Measurements from ENCODE around the gene INTS11.

Gene INTS11

GRCh38 chr1:1357871-1358432 lies 33.5 kb upstream of the INTS11 start:
- no peak for DNase-seq

GRCh38 chr1:1356796-1357401 lies 32.4 kb upstream of the INTS11 start:
- no peak for DNase-seq

GRCh38 chr1:1356166-1356795 lies 31.8 kb upstream of the INTS11 start:
- no peak for DNase-seq

- no peak for DNase-seq
These were observed 31.0 kb upstream of the INTS11 start for GRCh38 chr1:1355416-1355815.

GRCh38 chr1:1354271-1355247 lies 30.1 kb upstream of the INTS11 start:
- DNase-seq: no peak

GRCh38 chr1:1353389-1354151 lies 29.1 kb upstream of the INTS11 start:
- no peak for DNase-seq

GRCh38 chr1:1352786-1353388 lies 28.4 kb upstream of the INTS11 start:
- no peak for DNase-seq

- no peak for DNase-seq
These were observed 27.3 kb upstream of the INTS11 start for GRCh38 chr1:1351511-1352427.

- DNase-seq: peak; percentile 60
These were observed 25.0 kb upstream of the INTS11 start, which contains the start of gene DVL1 for GRCh38 chr1:1349256-1350012. TSS of gene DVL1 (minus strand) at chr1:1349418. CDS start at chr1:1349065, 353 bp downstream.

GRCh38 chr1:1348420-1349255 lies 24.2 kb upstream of the INTS11 start:
- no peak for DNase-seq

GRCh38 chr1:1347663-1348419 lies 23.4 kb upstream of the INTS11 start:
- no peak for DNase-seq

- no peak for DNase-seq
These were observed 22.7 kb upstream of the INTS11 start for GRCh38 chr1:1347026-1347595.

- DNase-seq: no peak
These were observed 22.0 kb upstream of the INTS11 start for GRCh38 chr1:1346501-1346890.

GRCh38 chr1:1345860-1346500 lies 21.5 kb upstream of the INTS11 start:
- no peak for DNase-seq

- DNase-seq: no peak
These were observed 20.9 kb upstream of the INTS11 start for GRCh38 chr1:1345384-1345783.

- DNase-seq: peak; percentile 30
These were observed 20.3 kb upstream of the INTS11 start for GRCh38 chr1:1344655-1345361.

All from activated CD4-positive, alpha-beta T cell treated with anti-CD3 and anti-CD28 coated beads for 1 hour (primary cell).